Retinal pigment epithelial cell (primary cell): ENCODE measurements around the gene C1QTNF8.

Experiments used
- DNase-seq: peaks from one replicate; pipeline ENCODE4 v3.0.0-alpha.2; 2010; ENCODE audit warnings: low read depth
- H3K4me3 ChIP-seq: 2 replicates; pipeline ENCODE4 v1.5.1; 2011; ENCODE audit warnings: mild to moderate bottlenecking, low read length, control low read depth, moderate library complexity
- CTCF ChIP-seq: conservative IDR thresholded peaks from 2 replicates; pipeline ENCODE4 v1.5.1; 2011; ENCODE audit warnings: low read depth, low read length, control low read depth, inconsistent platforms

The C1QTNF8 gene

DNA sequence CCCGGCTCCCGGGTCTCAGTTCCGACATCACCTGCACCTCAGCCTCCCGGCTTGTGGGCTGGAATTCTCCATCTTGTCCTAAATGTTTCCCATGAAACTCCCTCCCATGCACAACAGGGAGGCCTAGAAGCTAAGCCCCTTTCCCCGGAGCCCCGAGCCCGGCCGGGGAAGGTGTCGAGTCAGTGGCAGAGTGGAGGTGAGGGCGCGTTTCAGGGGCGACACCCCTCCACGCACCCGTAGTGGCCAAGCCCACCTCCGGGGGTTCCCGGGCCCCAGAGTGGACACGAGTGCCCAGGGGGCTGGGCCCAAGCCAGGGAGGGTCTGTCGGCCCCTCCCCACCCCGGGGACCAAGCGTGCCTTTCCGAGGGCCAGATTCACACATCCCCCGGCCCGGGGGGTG is 25.0 kb upstream of the C1QTNF8 start:
- no peak for DNase-seq
- no peak overlapping the region for H3K4me3 ChIP-seq
- TF ChIP-seq CTCF = no peak

GRCh38 chr16:1120577-1120941 is 24.5 kb upstream of the C1QTNF8 start:
- no peak for DNase-seq
- H3K4me3 ChIP-seq = no peak overlapping the region
- no peak for TF ChIP-seq CTCF

DNA sequence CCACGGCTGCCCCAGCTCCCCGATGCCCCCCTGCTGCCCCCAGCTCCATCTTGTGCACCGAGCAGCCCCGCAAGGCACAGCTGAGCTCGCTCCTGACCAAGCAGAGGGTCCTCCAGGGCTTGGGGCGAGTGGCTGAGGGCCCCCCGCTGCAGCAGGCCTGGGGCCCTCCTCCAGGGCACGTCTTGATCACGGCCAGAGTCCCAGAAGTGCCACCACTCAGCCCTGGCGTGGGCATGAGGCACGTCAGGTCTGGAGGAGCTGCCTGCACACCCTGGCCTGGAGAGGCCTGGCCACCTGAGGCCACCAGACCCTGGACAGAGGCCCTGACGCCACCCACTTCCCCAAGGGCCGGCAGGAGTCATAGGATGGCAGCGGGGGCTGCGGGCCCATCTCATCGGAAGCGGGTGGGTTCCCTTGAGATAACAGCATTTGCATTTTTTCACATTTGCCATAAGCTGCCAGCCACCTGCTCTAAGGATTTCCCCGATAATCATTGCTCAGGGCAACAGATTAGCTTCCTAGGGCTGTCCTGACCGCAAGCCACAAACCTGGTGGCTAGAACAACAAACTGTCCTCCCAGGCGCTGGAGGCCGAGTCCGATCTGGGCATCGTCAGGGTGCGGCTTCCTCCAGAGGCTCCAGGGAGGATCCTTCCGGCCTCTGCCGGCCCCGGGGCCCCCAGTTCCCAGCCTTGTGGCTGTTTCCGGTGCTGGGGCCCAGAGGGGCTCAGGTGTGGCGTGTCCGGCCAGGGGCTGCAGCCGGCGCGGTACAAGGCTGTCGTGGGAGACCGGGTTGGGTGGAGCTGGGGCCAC is 23.9 kb upstream of the C1QTNF8 start:
- no peak for TF ChIP-seq CTCF
- DNase-seq = no peak
- H3K4me3 ChIP-seq = no peak overlapping the region

DNA sequence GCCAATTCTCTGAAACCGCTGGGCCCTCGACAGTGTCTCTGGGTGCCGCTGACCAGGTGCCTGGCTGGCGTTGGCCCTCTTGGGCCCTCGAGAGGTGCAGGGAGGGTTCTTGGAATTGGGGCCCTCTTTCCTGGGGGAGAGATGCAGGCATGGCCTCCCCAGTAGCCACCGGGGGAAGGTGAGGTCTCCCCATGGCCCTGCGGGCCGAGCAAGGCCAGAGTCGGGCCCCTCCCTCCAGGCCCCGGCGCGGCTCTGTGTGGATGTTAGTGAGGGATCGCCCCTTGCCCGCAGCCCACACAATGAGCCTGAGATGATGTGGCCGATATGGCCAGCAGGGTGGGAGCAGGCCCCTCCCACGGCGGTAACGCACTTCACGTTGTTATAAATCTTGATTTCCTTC is 23.1 kb upstream of the C1QTNF8 start:
- TF ChIP-seq CTCF = no peak
- H3K4me3 ChIP-seq = no peak overlapping the region
- no peak for DNase-seq

GRCh38 chr16:1117926-1118325 is 21.9 kb upstream of the C1QTNF8 start:
- H3K4me3 ChIP-seq = no peak overlapping the region
- TF ChIP-seq CTCF = no peak
- no peak for DNase-seq

DNA sequence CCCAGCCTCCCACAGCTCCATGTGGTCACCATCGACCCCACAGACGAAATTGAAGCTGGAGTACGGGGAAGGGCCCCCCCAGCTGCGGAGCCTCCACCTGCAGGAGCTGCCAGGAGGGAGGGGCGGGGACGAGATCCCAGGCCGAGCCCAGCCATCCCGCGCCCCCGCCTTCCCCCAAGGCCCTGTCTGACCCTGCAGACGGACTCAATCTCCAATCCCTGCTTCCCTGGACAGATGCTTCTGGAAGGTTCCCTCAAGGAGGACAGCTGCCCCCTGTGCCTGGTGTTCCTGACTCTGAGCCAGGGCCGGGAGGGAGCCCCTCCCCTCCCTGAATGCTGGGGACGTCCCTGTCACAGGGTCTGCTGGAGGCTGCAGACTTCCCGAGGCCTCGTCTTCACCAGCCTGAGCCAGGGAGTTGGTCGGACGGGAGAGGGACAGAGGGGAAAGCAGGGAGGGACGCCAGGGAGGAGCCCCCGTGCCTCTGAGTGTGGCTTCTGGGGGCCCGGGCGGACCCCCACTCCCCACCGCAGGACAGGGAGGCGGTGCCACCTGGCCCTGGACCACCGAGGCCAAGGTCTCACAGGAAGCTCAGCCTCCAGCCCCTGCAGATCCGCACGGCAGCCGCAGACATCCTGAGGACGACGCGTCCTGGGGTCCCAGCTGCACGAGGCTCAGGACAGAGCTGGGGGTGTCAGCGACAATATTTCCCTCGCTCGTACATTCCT is 21.3 kb upstream of the C1QTNF8 start:
- no peak for DNase-seq
- no peak for TF ChIP-seq CTCF
- no peak overlapping the region for H3K4me3 ChIP-seq

DNA sequence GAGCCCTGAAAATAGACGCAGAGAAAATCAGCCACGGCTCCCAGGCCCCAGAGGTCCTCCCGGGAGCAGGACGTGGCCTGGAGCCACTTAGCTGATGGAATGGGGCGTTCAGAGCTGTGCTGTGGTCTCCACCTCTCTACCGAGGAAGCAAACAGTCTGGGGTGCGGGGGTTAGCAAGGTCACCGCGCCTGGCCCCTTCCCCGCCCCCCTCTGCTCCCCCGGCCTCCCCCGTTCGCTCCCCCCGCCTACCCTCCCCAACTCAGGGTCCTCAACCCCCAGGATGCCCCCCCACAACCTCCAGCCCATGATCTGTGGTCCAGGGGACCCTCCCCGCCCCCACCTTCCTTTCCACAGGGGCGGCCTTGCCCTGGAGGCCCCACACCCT is 20.6 kb upstream of the C1QTNF8 start:
- DNase-seq = no peak
- no peak for TF ChIP-seq CTCF
- no peak overlapping the region for H3K4me3 ChIP-seq
